Stimulated activated CD4-positive, alpha-beta T cell treated with anti-CD3 and anti-CD28 coated beads, Interleukin-2, amount 100 ng/mL, for 24 hours (primary cell): ENCODE data around the gene GABRP.
"Not testable (repeated sequence)": the region's sequence is repeated elsewhere in the genome, so short reads cannot be mapped to it uniquely, and the experiment has no call there.

ENCODE experiments used
- DNase-seq, 2 donors: peaks; one replicate each; pipeline ENCODE4 v3.0.0-alpha.2; 2020

The GABRP gene, protein sequence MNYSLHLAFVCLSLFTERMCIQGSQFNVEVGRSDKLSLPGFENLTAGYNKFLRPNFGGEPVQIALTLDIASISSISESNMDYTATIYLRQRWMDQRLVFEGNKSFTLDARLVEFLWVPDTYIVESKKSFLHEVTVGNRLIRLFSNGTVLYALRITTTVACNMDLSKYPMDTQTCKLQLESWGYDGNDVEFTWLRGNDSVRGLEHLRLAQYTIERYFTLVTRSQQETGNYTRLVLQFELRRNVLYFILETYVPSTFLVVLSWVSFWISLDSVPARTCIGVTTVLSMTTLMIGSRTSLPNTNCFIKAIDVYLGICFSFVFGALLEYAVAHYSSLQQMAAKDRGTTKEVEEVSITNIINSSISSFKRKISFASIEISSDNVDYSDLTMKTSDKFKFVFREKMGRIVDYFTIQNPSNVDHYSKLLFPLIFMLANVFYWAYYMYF

DNA sequence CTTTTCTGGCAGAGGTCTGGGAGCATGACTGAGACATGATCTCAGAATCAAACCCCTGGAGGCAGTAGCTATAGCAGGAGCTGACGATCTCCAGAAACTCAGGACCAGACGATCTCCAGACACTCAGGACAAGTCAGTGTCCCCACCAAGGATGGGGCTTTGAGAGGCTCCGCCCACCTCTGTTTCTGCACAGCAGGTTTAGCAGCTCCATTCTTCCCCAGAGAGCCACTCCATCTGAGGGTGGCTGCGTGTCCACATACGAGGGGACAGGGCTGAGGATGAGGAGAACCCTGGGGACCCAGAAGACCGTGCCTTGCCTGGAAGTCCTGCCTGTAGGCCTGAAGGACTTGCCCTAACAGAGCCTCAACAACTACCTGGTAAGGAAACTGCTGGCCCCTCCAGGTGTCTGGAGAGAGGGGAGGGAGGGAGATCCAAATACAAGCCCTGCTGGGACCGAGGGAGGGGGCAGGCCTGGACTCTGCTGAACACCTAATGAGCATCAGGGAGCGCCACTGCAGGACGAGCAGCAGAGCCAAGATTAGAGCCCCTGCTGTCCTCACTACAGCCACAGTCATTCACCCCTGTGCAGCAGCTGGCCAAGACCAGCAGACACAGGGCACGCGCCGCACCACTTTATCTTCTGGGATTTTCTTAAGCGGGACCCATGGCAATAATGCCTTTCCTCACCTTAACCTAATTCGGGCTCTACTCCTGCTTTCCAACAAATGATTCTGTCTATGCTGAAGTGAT, at the start of gene GABRP:
GABRP (plus strand) TSS at position 228 of the 750 bp plus-strand sequence. CDS start 4,891 bp downstream, outside the sequence.
- no peak for DNase-seq

GRCh38 chr5:170736966-170737365, 46.6 kb upstream of the GABRP start:
- no peak for DNase-seq

GRCh38 chr5:170737591-170737990, 45.9 kb upstream of the GABRP start:
- no peak for DNase-seq

GRCh38 chr5:170738840-170739239, 44.7 kb upstream of the GABRP start:
- no peak for DNase-seq

- no peak for DNase-seq
These were observed 44.1 kb upstream of the GABRP start for GRCh38 chr5:170739446-170739845.

GRCh38 chr5:170740551-170741205, 42.8 kb upstream of the GABRP start:
- no peak for DNase-seq

DNA sequence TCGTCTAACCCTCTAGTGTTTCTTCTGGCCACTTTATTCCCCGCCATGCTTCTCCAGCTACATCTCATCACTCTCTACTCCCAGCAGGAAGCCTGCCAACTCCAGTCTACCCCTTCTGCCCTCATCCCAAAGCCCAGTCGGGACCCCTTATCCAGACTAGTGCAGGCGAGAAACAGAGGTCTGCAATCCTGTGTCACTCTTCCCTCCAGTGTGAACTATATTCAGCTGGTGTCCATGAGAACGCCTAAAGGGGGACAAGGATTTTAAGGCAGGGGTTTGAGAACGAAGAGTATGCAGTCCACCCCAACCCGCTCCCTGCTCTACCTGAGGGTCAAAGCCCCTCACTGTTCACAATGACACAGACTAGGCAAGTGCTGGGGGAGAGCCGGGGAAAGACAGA, 41.7 kb upstream of the GABRP start:
- DNase-seq, result no peak

DNA sequence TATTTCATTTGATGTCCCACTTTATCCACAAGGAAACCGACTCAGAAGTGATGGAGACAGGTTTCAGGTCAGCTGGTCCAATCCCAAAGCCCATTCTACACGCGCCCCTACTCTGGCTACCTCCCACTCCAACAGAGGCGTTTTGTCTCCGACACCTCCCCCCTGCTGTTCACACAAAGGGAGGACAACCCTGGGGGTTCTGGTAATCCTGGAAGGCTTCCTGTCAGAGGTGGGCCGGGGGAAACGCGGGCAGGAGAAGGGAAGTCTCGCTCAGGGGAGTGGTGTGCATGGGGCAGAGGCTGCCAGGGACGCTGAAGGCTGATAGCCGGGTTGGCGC, 39.7 kb upstream of the GABRP start:
- no peak for DNase-seq

DNA sequence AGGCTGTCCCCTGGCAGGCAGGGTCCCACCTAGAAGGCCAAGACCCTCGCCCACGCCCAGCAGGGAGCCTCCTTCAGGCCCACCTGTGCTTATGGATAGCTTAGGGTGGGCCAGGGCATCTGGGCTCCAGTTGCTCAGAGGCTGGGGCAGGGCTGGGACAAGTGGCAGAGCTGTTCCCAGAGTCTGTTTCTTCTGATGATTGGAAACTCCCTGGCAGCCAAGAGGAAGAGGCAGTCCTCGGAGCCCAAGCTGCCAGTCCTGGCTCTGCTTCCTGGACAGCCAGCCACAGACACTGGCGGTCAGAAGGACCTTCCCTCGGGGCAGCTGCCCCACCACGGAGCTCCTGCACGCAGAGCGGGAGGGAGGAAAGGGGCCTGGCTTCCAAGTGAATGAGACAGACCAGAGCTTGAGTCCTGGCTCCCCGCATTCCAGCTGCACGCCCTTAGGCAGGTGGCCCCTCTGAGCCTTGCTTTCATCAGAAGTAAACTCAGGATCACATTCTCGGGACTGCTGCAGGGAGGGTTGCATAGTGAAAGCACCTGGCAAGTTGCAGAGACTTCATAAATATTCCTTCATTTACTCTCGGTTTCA, 37.9 kb upstream of the GABRP start:
- DNase-seq, result no peak

- DNase-seq, result no peak
These were observed 37.2 kb upstream of the GABRP start for GRCh38 chr5:170746075-170746960.

- DNase-seq, result no peak
These were observed 36.6 kb upstream of the GABRP start for GRCh38 chr5:170746961-170747340.

GRCh38 chr5:170747357-170747756, 36.2 kb upstream of the GABRP start:
- DNase-seq, result no peak

- DNase-seq, result no peak
These were observed 35.7 kb upstream of the GABRP start for GRCh38 chr5:170747851-170748250.

- DNase-seq, result no peak
These were observed 34.5 kb upstream of the GABRP start for GRCh38 chr5:170748951-170749471.

DNA sequence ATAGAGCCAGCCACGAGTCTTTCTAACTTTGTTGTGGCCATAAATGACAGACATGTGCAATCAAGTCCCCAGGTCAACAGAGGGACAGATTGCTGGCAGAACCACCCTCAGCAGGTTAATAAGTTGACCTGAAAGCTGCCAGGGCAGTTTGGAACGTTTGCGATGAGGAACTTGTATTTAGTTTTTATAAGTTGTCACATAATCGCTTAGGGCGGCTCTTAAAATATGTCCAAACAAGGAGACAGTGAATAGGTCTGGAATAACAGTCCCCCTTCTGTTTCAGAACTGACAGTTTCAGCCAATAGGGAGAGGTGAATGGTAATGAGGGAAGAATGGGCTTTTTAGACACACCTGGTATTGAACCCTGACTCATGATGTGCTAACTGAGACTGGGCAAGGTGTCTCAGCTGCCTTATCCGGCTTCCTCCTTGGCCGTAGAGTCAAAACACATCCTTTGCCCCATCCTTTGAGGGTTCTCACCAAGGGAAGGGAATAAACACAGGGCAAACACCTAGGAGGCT, 33.6 kb upstream of the GABRP start:
- no peak for DNase-seq

- no peak for DNase-seq
These were observed 32.7 kb upstream of the GABRP start for GRCh38 chr5:170750791-170751190.

- no peak for DNase-seq
These were observed 31.9 kb upstream of the GABRP start for GRCh38 chr5:170751631-170752030.

DNA sequence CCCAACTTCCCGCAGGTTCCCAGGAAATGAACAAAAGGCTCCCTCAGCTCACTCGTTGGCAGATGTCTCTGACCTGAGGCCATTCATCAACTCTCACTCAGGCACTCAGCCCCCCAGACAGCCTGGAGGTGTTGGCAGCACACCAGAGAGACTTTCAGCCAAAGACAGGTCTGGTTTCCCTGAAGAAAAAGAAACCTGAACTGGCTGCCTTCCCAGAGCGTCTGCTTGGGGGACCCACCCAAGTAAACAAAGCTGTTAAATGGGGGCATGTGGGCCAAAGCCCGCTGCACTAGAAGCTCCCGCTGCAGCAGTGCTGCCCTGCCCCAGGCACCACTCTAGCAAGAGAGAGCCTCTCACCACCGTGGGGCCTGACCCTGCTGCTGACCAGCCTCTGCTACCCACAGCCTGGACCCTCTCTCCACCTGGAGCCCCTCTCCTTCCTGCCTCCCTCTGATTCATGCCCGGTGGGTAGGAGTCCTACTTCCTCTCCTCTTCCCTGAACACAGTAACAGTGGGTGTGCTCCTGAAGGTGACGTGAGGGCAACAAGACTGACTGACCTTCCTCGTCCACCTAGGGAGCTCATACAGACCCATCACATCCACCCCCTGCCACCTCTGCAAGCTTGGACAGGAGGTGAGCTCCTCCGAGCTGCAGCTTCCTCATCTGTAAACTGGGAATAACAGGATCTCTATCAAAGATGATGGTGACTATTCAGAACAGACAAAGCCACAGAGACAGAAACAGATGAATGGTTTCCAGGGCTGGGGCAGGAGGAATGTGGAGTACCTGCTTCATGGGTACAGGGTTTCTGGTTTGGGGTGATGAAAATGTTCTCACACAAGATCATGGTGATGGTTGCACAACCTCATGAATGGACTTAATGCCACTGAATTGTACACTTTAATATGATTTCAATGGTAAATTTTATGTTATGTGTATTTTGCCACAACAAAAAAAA, 31.0 kb upstream of the GABRP start:
- no peak for DNase-seq

DNA sequence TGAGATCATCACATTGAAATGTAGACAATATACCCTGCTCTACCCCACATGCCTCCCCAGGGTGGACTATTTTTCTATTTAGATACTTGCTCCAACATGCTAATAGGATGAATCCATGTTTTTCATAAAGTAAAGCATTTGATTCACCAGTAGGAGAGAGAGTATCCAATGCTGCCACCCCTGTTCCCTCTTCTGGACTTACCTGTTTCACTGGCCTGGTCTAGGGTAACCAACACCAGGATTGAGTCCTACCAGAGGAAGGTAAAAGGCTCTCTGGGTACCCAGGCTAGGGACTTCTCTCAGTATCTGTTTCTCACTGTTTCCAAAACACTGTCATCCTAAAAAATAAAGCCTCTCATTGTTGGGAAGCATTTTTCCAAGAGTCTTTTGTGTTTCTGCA, 30.2 kb upstream of the GABRP start:
- DNase-seq, result no peak

DNA sequence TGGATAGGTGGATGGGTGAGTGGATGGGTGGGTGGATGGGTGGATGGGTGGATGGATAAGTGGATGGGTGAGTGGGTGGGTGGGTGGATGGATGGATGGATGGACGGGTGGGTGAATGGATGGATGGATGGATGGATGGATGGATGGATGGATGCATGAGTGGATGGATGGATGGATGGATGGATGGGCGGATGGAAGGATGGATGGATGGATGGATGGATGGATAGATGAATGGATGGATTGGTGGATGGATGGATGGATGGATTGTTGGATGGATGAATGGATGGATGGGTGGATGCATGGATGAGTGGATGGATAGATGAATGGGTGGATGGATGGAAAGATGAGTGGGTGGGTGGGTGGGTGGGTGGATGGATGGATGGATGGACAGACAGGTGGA, 29.0 kb upstream of the GABRP start:
- DNase-seq, result not testable (repeated sequence)
